Esophagus muscularis mucosa (tissue), 4 donors: Measurements from ENCODE around the gene JAK2.

ENCODE experiments used
- CTCF ChIP-seq, 3 experiments: fragments of 200-600 bp in 2 of 3; fragments of 450-650 bp in 1 of 3; sonication (generic) in 2 of 3; IDR thresholded peaks; one replicate each; pipeline ENCODE4 v1.5.1; 2017 to 2019; ENCODE audit warnings: antibody characterized with exemption in 3 of 3, mild to moderate bottlenecking in 2 of 3, moderate library complexity in 1 of 3
- EP300 ChIP-seq: sonication (generic); formaldehyde crosslinking; IDR thresholded peaks from one replicate; pipeline ENCODE4 v1.6.1; 2017; ENCODE audit warnings: antibody characterized with exemption
- POLR2A ChIP-seq: fragments of 450-650 bp; IDR thresholded peaks from one replicate; pipeline ENCODE4 v1.6.1; 2017; ENCODE audit warnings: antibody characterized with exemption, moderate library complexity, mild to moderate bottlenecking, low read depth
- POLR2AphosphoS5 ChIP-seq, 2 donors: sonication (generic); formaldehyde crosslinking; IDR thresholded peaks; one replicate each; pipeline ENCODE4 v1.6.1; 2017; ENCODE audit warnings: antibody characterized with exemption in 2 of 2

GRCh38 chr9:5144217-5144616 lies 159.1 kb downstream of the JAK2 start:
- TF ChIP-seq CTCF (IDR thresholded peaks at IDR 0.05) (no peak), EP300 (no peak), POLR2AphosphoS5 (IDR thresholded peaks at IDR 0.05) (no peak), POLR2A (no peak)
